ENCODE results near the gene LAMB4.

The LAMB4 gene

GRCh38 chr7:108020585-108020984, 109.6 kb downstream of the LAMB4 start:
- H3K27ac ChIP-seq: no peak overlapping the region
- no peak for DNase-seq (ENCODE audit: low read depth, low spot score)

DNA sequence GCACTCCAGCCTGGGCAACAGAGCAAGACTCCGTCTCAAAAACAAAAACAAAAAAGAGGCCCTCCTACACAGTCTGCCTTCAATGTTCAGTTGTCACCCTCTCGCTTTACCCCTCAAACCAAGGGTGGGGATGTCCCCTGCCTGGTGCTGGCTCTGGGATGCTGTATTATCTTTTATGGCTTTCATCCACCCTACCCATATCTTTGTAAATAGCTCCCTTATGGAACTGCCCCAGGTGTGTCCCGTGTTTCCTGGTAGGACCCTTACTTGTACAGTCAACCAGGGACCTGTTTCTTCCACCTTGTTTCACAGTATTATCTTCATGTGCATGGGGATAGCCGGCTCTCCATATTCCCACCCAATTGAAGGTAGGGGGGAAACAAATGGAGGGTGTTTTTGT, 111.5 kb downstream of the LAMB4 start:
- H3K27ac ChIP-seq: no peak overlapping the region
- DNase-seq (ENCODE audit: low read depth, low spot score): no peak

DNA sequence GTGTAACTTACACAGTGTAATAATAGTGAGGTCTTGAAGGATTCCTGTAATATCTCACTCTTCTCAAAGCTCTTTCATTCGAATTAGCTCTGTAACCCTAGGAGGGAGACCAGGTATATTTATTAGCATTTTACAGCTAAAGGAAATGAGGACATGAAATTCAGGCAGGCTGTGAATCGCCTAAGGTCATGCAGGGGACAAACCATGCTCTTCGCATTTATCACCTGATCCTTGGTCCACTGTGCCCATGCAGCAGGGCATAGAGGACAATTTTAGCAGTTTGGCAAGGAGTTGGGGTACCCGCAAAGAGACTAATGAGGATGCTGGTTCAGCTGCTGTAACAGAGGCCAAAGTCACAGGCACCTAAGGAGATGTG, 112.4 kb downstream of the LAMB4 start:
- H3K27ac ChIP-seq: no peak overlapping the region
- no peak for DNase-seq (ENCODE audit: low read depth, low spot score)

DNA sequence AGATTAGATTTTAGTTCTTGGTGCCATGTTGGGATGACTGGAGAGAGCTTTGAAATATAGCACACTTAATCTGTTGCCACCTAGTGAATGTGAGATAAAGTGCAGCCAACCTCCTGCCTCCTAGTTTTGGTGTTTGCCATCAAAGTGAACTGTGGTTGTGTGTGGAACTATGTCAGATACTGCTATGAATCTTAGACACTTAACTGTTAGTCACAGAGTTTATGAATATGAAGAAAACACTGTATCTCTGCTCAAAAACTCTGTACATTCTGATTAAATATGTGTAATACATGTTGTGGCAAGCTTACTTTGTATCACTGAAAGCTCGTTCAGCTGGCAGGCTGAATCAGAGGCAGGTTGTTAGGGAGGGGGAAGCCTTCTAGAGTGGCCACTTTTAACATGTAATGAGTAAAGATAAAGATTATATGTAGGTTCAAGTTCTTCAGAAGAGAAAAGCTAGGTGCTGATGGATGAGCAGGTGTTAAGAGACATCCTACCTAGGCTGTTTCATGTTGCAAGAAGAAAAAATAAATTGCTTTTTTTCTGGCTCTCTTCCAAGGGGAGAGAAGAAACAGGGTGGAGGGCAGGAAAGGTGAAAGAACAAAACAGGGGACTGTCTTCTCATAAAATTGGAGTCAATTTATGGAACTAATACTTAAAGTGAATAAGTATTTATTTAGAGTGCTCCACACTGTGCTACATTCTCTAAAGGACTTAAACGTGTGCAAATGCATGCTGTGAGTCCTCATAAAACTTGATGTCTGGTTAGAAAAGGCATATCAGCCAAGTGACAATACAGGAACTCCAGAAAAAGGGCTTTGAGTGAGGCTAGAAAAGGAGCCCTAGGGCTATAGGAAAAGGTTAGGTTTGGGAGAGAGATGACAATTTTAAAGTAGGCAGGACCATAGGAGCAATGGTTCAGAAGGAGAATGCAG, 113.1 kb downstream of the LAMB4 start:
- DNase-seq (ENCODE audit: low read depth, low spot score): peak; percentile 66
- H3K27ac ChIP-seq: peak overlapping the region; percentile 46

DNA sequence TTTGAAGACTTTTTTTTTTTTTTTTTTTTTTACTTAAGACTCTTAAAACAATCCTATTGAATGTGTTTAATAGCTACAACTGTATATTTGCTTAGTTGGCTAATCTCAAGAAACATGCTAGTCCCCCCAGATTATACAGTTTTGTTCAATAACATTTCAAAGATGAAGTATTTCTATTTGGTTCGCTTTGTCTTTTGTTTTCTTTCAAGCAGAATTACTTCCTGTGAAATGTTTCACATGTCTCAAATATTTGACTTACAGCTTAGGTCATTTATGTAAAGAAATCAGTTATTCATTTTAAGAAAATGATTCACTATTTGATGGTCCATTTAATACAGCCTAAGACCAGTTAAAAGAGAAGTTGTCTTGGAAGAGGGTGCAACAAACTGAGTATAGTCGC, 114.4 kb downstream of the LAMB4 start:
- peak overlapping the region; percentile 46 for H3K27ac ChIP-seq
- DNase-seq (ENCODE audit: low read depth, low spot score): no peak

- peak overlapping the region; percentile 46 for H3K27ac ChIP-seq
- no peak for DNase-seq (ENCODE audit: low read depth, low spot score)
Observed at GRCh38 chr7:108014747-108015682, 115.1 kb downstream of the LAMB4 start.

GRCh38 chr7:108014215-108014614, 115.9 kb downstream of the LAMB4 start:
- no peak for DNase-seq (ENCODE audit: low read depth, low spot score)
- H3K27ac ChIP-seq: no peak overlapping the region

DNA sequence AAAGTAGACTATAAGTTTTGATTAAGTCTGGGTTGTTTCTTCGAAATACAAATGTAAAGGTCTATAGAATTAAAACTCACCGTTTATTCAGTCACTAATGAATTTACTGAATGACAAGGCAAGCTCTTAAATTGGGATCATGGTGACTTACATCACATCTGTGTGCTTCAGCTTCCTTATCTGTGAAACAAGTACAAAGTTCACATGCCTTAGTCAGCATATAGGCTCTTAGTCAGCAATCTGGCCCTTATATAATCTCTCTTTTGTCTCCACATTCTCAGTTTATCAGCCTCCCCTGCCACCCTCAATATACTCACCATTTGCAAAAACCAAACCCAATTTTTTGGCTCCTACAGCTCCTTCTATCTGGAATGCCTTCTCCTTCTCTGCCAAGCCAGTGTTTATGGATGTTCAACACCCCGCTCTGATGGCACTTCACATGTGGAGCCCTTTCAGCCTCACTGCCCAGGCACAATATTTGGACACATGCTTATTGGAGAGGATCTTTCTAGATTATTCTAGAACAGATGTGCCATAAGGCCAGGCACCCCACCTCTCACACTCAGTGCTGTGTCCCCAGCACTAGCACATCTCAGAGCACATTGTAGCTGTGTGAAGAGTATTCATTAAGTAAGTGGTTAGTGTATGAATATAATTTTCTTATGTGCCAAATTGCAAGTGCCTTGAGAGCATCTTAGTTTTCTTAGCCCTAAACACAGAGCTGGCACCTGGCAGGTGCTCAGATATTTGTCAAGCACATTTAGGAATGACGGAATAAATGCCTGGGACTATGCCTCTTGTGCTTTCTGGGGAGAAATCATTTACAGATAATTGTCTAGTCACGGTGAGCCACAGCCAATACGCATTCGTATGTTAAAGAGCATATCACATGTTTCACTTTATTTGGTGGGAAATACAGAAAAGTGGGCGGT, 117.4 kb downstream of the LAMB4 start:
- no peak overlapping the region for H3K27ac ChIP-seq
- DNase-seq (ENCODE audit: low read depth, low spot score): peak; percentile 41

- DNase-seq (ENCODE audit: low read depth, low spot score): no peak
- no peak overlapping the region for H3K27ac ChIP-seq
Observed at GRCh38 chr7:108010377-108010776, 119.8 kb downstream of the LAMB4 start.

- no peak overlapping the region for H3K27ac ChIP-seq
- DNase-seq (ENCODE audit: low read depth, low spot score): no peak
Observed at GRCh38 chr7:108009873-108010272, 120.3 kb downstream of the LAMB4 start.

DNA sequence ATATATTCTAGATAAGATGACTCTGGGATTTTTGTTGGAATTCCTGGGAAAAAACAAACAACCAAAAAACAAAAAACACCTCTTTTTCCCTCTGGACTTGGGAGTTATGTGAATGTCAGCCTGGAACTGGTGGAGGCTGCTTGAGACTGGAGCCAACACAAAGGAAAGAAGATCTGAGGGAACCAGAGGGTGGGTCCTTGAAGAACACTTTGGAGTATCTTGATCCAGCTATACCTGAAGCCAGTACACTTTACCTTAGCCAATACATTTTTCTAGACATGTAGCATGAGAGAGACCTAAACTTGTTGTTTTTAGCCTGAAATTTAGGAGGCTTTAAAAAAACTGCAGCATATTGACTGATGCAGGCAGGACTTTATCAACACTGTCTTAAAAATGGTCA, 121.3 kb downstream of the LAMB4 start:
- DNase-seq (ENCODE audit: low read depth, low spot score): no peak
- no peak overlapping the region for H3K27ac ChIP-seq

DNA sequence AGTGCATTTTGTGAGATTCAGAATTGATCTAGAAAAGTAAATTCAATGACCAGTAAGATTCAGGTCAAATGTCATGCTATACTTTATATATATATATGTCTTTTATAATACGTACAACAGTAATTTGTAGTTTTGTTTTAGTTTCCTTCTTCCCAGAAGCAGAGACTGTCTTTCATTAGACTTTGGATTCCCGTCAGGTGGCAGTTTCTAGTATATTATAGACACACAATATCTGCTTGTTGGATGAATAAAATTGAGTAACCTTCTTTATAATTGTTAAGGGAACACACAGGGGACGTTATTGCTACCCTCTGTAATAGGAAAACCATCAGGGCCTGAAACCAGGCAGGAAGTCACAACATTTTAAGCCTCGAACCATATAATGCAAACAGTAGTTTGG, 121.9 kb downstream of the LAMB4 start:
- no peak for DNase-seq (ENCODE audit: low read depth, low spot score)
- no peak overlapping the region for H3K27ac ChIP-seq

GRCh38 chr7:108007762-108008161, 122.4 kb downstream of the LAMB4 start:
- no peak overlapping the region for H3K27ac ChIP-seq
- DNase-seq (ENCODE audit: low read depth, low spot score): no peak

GRCh38 chr7:108007261-108007660, 122.9 kb downstream of the LAMB4 start:
- DNase-seq (ENCODE audit: low read depth, low spot score): no peak
- H3K27ac ChIP-seq: no peak overlapping the region

DNA sequence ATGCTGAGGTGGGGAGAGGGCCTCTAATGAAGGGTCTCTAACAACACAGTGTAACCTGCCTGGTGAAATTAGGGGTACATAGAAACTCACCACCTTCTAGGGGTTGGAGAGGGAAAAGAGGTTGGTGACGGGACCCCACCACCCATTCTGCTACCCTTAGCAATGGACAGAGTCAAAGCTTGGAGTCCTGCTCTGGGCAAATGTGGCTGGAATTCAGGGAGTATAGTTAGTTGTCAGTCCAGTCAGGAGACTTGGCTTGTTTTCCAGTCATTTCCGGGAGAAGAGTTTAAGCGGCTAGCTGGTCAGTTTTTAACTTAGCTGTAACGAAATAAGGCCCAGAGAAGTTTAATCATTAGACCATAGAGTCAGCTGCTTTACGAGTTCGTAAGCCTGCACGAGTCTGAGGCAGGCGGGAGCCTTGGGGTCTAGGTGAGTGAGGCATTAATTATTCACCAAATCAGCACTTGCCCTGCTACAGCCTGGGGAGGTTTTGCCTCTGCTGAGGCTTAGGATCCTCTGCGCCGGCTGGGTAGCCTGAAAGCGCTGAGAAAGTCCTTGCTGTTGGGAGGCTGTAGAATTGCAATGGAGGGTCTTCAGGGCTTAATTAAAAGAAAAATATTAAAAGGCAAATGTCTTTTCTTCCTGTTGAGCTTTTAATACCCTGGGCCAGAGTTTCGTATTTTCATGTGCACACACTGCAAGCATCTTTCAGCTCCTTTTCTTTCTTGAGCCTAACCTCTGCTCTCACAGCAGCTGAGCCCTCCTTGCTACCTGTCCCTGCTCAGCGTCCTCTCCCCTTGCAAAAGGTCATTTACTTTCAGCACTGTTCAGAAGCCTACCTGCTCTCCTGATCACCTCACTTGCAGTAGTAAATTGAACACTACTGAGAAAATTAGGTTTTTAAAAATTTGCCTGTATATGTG, 125.7 kb downstream of the LAMB4 start:
- no peak overlapping the region for H3K27ac ChIP-seq
- no peak for DNase-seq (ENCODE audit: low read depth, low spot score)

- no peak for DNase-seq (ENCODE audit: low read depth, low spot score)
- no peak overlapping the region for H3K27ac ChIP-seq
Observed at GRCh38 chr7:108003599-108003935, 126.6 kb downstream of the LAMB4 start.

DNA sequence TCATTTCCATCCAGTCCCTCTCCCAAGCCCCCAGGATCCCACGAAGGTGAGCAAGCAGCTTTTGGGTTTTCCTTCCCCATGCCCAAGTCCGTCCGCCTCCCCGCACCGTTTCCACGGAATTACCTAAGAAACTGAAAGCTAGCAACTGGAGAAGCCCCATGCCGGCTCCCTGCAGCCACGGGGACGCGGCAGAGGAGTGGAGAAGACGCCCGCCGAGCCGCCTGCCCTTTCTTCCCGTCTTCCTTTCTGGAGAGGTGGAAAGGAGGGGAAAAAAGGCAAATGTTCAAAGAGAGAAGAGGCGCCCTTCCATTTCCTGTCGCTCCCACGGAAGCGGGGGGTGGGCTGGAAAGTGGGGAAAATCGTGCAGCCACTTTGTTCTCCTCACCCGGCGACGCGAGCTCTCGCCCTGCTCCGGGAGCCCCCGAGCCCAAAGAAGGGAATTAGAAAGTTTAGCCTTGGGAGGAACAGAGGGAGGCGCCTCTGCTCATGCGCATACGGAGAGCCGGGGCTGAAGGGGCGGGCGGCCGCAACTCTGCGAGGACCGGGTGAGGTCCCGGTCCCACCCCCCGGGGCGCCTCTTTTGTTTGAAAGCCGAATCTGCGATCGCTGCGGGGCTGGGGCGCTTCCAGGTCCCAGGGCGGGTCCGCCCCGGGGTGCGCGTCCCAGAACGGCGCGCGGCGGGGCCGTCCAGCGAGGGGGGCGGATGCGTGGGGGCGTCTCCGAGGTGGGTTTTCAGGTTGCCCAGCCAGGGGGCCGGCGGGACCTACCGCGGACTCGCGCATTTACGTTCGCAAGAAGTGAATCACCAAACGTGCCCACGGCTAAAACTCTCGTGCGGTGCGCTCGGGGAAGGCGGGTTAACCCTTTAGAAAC, 127.2 kb downstream of the LAMB4 start, which contains the start of gene LAMB1:
Gene LAMB1, minus strand, starts transcription at position 436 of the 873 bp plus-strand sequence. Its CDS starts 276 bp downstream, at position 160.
- H3K27ac ChIP-seq: peak within 1 kb of the TSS; percentile 90
- no peak for DNase-seq (ENCODE audit: low read depth, low spot score)

Data from epithelial cell of prostate (primary cell).